ACC112 (cell line): Measurements from ENCODE around the gene PROS1.
"Not testable (repeated sequence)": the region's sequence is repeated elsewhere in the genome, so short reads cannot be mapped to it uniquely, and the experiment has no call there.

Experiments used
- H2AFZ ChIP-seq: fragments of 200-600 bp; sonication (generic); one replicate; pipeline ENCODE4 v1.6.0; 2017; ENCODE audit warnings: antibody characterized with exemption, low read length; ENCODE audit not compliant: unreplicated experiment
- H3K27ac ChIP-seq: fragments of 200-600 bp; sonication (generic); 2 replicates; pipeline ENCODE4 v1.5.1; 2014; ENCODE audit warnings: low read depth, mild to moderate bottlenecking, antibody characterized with exemption, low read length, moderate library complexity
- H3K27me3 ChIP-seq: fragments of 200-600 bp; sonication (generic); 2 replicates; pipeline ENCODE4 v1.6.1; 2014; ENCODE audit warnings: mild to moderate bottlenecking, antibody characterized with exemption, low read length, moderate library complexity, mixed read lengths; ENCODE audit not compliant: insufficient read depth
- H3K36me3 ChIP-seq: fragments of 200-600 bp; sonication (generic); 2 replicates; pipeline ENCODE4 v1.6.1; 2016; ENCODE audit warnings: mild to moderate bottlenecking, antibody characterized with exemption, low read length, moderate library complexity, mixed read lengths; ENCODE audit not compliant: insufficient read depth
- H3K4me1 ChIP-seq: fragments of 200-600 bp; sonication (generic); one replicate; pipeline ENCODE4 v1.6.1; 2016; ENCODE audit warnings: low read length, mixed read lengths; ENCODE audit not compliant: insufficient read depth, unreplicated experiment, control insufficient read depth
- H3K4me3 ChIP-seq: fragments of 200-600 bp; sonication (generic); 2 replicates; pipeline ENCODE4 v1.5.1; 2014; ENCODE audit warnings: mild to moderate bottlenecking, low read depth, low read length
- H3K79me2 ChIP-seq: fragments of 200-600 bp; sonication (generic); one replicate; pipeline ENCODE4 v1.6.0; 2016; ENCODE audit warnings: low read length; ENCODE audit not compliant: control insufficient read depth, unreplicated experiment, insufficient read depth

PROS1 gene

GRCh38 chr3:93930041-93930440 lies 43.7 kb downstream of the PROS1 start:
- Histone ChIP-seq H3K4me1 (no peaks in the 10 kb centered on the region), H3K27me3 (no peaks in the 10 kb centered on the region), H3K27ac (no peak overlapping the region), H3K79me2 (no peaks in the 10 kb centered on the region), H2AFZ (no peak overlapping the region), H3K36me3 (no peaks in the 10 kb centered on the region), H3K4me3 (no peak overlapping the region)

- H2AFZ ChIP-seq, result no peak overlapping the region
- H3K79me2 ChIP-seq, result no peaks in the 10 kb centered on the region
- H3K27me3 ChIP-seq, result no peaks in the 10 kb centered on the region
- H3K4me1 ChIP-seq, result no peaks in the 10 kb centered on the region
- H3K27ac ChIP-seq, result no peak overlapping the region
- no peaks in the 10 kb centered on the region for H3K36me3 ChIP-seq
- no peak overlapping the region for H3K4me3 ChIP-seq
Measured at GRCh38 chr3:93926789-93927188, 46.9 kb downstream of the PROS1 start.

GRCh38 chr3:93924491-93924890 lies 49.2 kb downstream of the PROS1 start:
- Histone ChIP-seq H3K27me3 (no peaks in the 10 kb centered on the region), H3K36me3 (no peaks in the 10 kb centered on the region), H3K27ac (no peak overlapping the region), H3K4me3 (no peak overlapping the region), H2AFZ (no peak overlapping the region), H3K79me2 (no peaks in the 10 kb centered on the region), H3K4me1 (no peaks in the 10 kb centered on the region)

GRCh38 chr3:93923006-93923405 lies 50.7 kb downstream of the PROS1 start:
- Histone ChIP-seq H3K27me3 (no peaks in the 10 kb centered on the region), H2AFZ (no peak overlapping the region), H3K4me3 (no peak overlapping the region), H3K27ac (no peak overlapping the region), H3K79me2 (no peaks in the 10 kb centered on the region), H3K36me3 (no peaks in the 10 kb centered on the region), H3K4me1 (no peaks in the 10 kb centered on the region)

- H3K4me3 ChIP-seq, result not testable (repeated sequence)
Measured at GRCh38 chr3:93917546-93918029, 56.1 kb downstream of the PROS1 start.

GRCh38 chr3:93913623-93914022 lies 60.1 kb downstream of the PROS1 start:
- H3K4me1 ChIP-seq, H3K79me2 ChIP-seq: not testable (repeated sequence)

More at GRCh38 chr3:93917546-93918029, 56.1 kb downstream of the PROS1 start:
- H3K27ac ChIP-seq, H3K79me2 ChIP-seq, H2AFZ ChIP-seq, H3K36me3 ChIP-seq, H3K27me3 ChIP-seq, H3K4me1 ChIP-seq: not testable (repeated sequence)

DNA sequence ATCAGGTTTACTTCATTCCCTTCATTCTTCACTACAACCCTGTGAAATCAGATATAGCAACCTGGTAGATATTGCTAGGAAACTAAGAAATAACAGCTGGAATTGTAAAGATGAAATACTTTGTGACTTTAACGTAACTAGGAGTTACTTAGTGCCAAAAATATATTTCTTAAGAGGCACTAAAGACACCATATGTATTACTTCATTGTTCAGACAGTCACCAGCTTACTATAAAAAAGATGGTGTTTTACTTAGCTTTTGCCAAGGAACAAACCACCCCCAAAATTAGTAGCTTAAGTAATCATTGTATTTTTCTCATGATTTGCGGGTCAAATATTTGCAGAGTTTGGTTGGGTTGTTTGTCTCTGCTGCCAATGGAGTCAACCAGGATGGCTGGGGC lies 62.5 kb downstream of the PROS1 start:
- no peak overlapping the region for H2AFZ ChIP-seq
- no peak overlapping the region for H3K27ac ChIP-seq
- no peaks in the 10 kb centered on the region for H3K36me3 ChIP-seq
- H3K4me1 ChIP-seq, result peaks cover 6% of the 10 kb centered on the region
- no peaks in the 10 kb centered on the region for H3K27me3 ChIP-seq
- H3K79me2 ChIP-seq, result no peaks in the 10 kb centered on the region
- no peak overlapping the region for H3K4me3 ChIP-seq

More at GRCh38 chr3:93913623-93914022, 60.1 kb downstream of the PROS1 start:
- H3K36me3 ChIP-seq, H3K4me3 ChIP-seq, H3K27ac ChIP-seq, H2AFZ ChIP-seq, H3K27me3 ChIP-seq: not testable (repeated sequence)

- Histone ChIP-seq H2AFZ (no peak overlapping the region), H3K79me2 (no peaks in the 10 kb centered on the region), H3K27ac (no peak overlapping the region), H3K4me3 (no peak overlapping the region), H3K36me3 (no peaks in the 10 kb centered on the region), H3K27me3 (no peaks in the 10 kb centered on the region), H3K4me1 (peaks cover 6% of the 10 kb centered on the region)
Measured at GRCh38 chr3:93910097-93910496, 63.6 kb downstream of the PROS1 start.

GRCh38 chr3:93907132-93907531 lies 66.6 kb downstream of the PROS1 start:
- Histone ChIP-seq H3K36me3 (no peaks in the 10 kb centered on the region), H3K4me1 (peaks cover 6% of the 10 kb centered on the region), H3K27me3 (no peaks in the 10 kb centered on the region), H3K79me2 (no peaks in the 10 kb centered on the region), H3K27ac (no peak overlapping the region), H2AFZ (no peak overlapping the region), H3K4me3 (no peak overlapping the region)

DNA sequence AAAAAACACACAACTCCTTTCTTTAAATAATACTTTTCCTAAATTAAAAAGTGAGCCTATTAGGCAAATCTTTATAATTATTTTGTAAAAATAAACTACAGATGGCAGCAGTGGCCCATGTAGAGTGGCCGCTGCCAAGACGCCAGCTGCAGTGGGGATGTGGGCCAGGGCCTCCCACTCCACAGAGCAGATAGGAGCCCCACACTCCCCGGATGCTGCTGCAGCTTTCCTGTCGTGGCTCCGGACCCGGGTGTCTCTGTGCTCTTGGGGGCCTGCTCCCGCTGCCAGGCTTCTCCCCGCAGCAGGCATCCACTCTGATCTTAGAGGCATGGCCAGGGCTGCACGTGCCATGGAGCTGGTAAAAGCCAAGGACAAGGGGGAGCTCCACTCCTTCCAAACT lies 67.5 kb downstream of the PROS1 start:
- Histone ChIP-seq H3K27ac (no peak overlapping the region), H3K36me3 (no peaks in the 10 kb centered on the region), H2AFZ (no peak overlapping the region), H3K79me2 (no peaks in the 10 kb centered on the region), H3K4me1 (peaks cover 6% of the 10 kb centered on the region), H3K4me3 (no peak overlapping the region), H3K27me3 (no peaks in the 10 kb centered on the region)

GRCh38 chr3:93904568-93904967 lies 69.1 kb downstream of the PROS1 start:
- no peak overlapping the region for H3K4me3 ChIP-seq
- H2AFZ ChIP-seq, result no peak overlapping the region
- H3K79me2 ChIP-seq, result no peaks in the 10 kb centered on the region
- no peaks in the 10 kb centered on the region for H3K36me3 ChIP-seq
- no peaks in the 10 kb centered on the region for H3K4me1 ChIP-seq
- H3K27ac ChIP-seq, result no peak overlapping the region
- no peaks in the 10 kb centered on the region for H3K27me3 ChIP-seq
